ENCODE results near the gene ALPK1. TPM values are rescaled to one million over a fixed set of nuclear protein-coding genes. Genes with fewer than 3 reads are reported as not detected.

ALPK1 gene
- total RNA-seq, 1 donor from 2014 or later: 1.4 TPM

- Histone ChIP-seq H3K36me3 (ENCODE audit: insufficient read depth, low read length) (no peaks in the 10 kb centered on the region), H3K27me3 (ENCODE audit: insufficient read depth, low read length) (no peaks in the 10 kb centered on the region), H3K4me2 (ENCODE audit: low read length) (no peak overlapping the region), H3K4me3 (ENCODE audit: insufficient read depth, low read depth, low read length) (no peak overlapping the region), H3K4me1 (ENCODE audit: insufficient read depth, low read length) (no peaks in the 10 kb centered on the region), H4K20me1 (ENCODE audit: insufficient read depth, low read length) (no peaks in the 10 kb centered on the region), H3K27ac (ENCODE audit: low read depth, low read length) (no peak overlapping the region), H2AFZ (ENCODE audit: low read depth, low read length) (no peak overlapping the region), H3K9me3 (ENCODE audit: insufficient read depth, low read depth, low read length) (no peaks in the 10 kb centered on the region), H3K79me2 (ENCODE audit: insufficient read depth, low read length) (peaks cover 3% of the 10 kb centered on the region), H3K9ac (ENCODE audit: low read length) (no peak overlapping the region)
- Mint-ChIP-seq H3K36me3 (ENCODE audit: low read depth, unreplicated experiment) (peaks cover 8% of the 10 kb centered on the region), H3K4me3 (ENCODE audit: unreplicated experiment) (no peak overlapping the region), H3K4me1 (ENCODE audit: low read depth, unreplicated experiment) (no peaks in the 10 kb centered on the region), H3K9me3 (ENCODE audit: unreplicated experiment) (no peaks in the 10 kb centered on the region), H3K27ac (ENCODE audit: unreplicated experiment) (no peak overlapping the region), H3K27me3 (ENCODE audit: low read depth, unreplicated experiment) (no peaks in the 10 kb centered on the region)
- TF ChIP-seq CTCF (IDR thresholded peaks at IDR 0.05; ENCODE audit: insufficient read depth, low read depth, low read length): no peak
- DNase-seq (ENCODE audit: low read depth) (no peak), FAIRE-seq (no peak)
Observed at GRCh38 chr4:112277220-112277619, 19.9 kb upstream of the ALPK1 start.

- no peak overlapping the region for H3K9ac ChIP-seq (ENCODE audit: low read length)
- no peaks in the 10 kb centered on the region for H3K36me3 ChIP-seq (ENCODE audit: insufficient read depth, low read length)
- no peaks in the 10 kb centered on the region for H4K20me1 ChIP-seq (ENCODE audit: insufficient read depth, low read length)
- Mint-ChIP-seq H3K9me3 (ENCODE audit: unreplicated experiment) (no peaks in the 10 kb centered on the region), H3K36me3 (ENCODE audit: low read depth, unreplicated experiment) (peaks cover 4% of the 10 kb centered on the region), H3K27me3 (ENCODE audit: low read depth, unreplicated experiment) (no peaks in the 10 kb centered on the region), H3K4me1 (ENCODE audit: low read depth, unreplicated experiment) (no peaks in the 10 kb centered on the region), H3K4me3 (ENCODE audit: unreplicated experiment) (no peak overlapping the region), H3K27ac (ENCODE audit: unreplicated experiment) (no peak overlapping the region)
- peaks cover 8% of the 10 kb centered on the region for H3K79me2 ChIP-seq (ENCODE audit: insufficient read depth, low read length)
- H3K4me3 ChIP-seq (ENCODE audit: insufficient read depth, low read depth, low read length): no peak overlapping the region
- no peak overlapping the region for H2AFZ ChIP-seq (ENCODE audit: low read depth, low read length)
- FAIRE-seq: no peak
- H3K9me3 ChIP-seq (ENCODE audit: insufficient read depth, low read depth, low read length): no peaks in the 10 kb centered on the region
- no peak for DNase-seq (ENCODE audit: low read depth)
- no peaks in the 10 kb centered on the region for H3K4me1 ChIP-seq (ENCODE audit: insufficient read depth, low read length)
- H3K27ac ChIP-seq (ENCODE audit: low read depth, low read length): no peak overlapping the region
- TF ChIP-seq CTCF (IDR thresholded peaks at IDR 0.05; ENCODE audit: insufficient read depth, low read depth, low read length) (no peak), EZH2 (IDR thresholded peaks at IDR 0.05; ENCODE audit: insufficient read depth, low read length) (no peak)
- H3K4me2 ChIP-seq (ENCODE audit: low read length): no peak overlapping the region
- no peaks in the 10 kb centered on the region for H3K27me3 ChIP-seq (ENCODE audit: insufficient read depth, low read length)
Observed at GRCh38 chr4:112277705-112278448, 19.3 kb upstream of the ALPK1 start.
